LNCaP clone FGC (cell line): ENCODE results near the gene ELP5.
A peak's percentile ranks its signal among the peaks of the same experiment; 100 is the strongest.

Experiments used
- DNase-seq: peaks from one replicate; pipeline ENCODE4 v3.0.0-alpha.2; 2011; ENCODE audit warnings: low read depth
- H3K4me3 ChIP-seq: 2 replicates; pipeline ENCODE4 v1.5.1; 2011; ENCODE audit warnings: mild to moderate bottlenecking, low read depth, low read length, control low read depth
- CTCF ChIP-seq: IDR thresholded peaks from 2 replicates; pipeline ENCODE4 v1.5.1; 2012; ENCODE audit warnings: mild to moderate bottlenecking; ENCODE audit not compliant: control insufficient read depth, insufficient read depth; ENCODE audit errors: extremely low read depth

The ELP5 gene

GRCh38 chr17:7281953-7282751 lies 30.1 kb downstream of the ELP5 start:
- TF ChIP-seq CTCF: no peak
- no peak for DNase-seq

GRCh38 chr17:7282752-7283321 lies 30.8 kb downstream of the ELP5 start:
- no peak for DNase-seq
- no peak overlapping the region for H3K4me3 ChIP-seq
- TF ChIP-seq CTCF: no peak

More at GRCh38 chr17:7281953-7282751, 30.1 kb downstream of the ELP5 start:
- peak overlapping the region; percentile 70 for H3K4me3 ChIP-seq

GRCh38 chr17:7283471-7284216 lies 31.6 kb downstream of the ELP5 start:
- DNase-seq: no peak
- no peak for TF ChIP-seq CTCF
- H3K4me3 ChIP-seq: no peak overlapping the region

- no peak for DNase-seq
- no peak overlapping the region for H3K4me3 ChIP-seq
- TF ChIP-seq CTCF: no peak
Measured at GRCh38 chr17:7284911-7285310, 32.9 kb downstream of the ELP5 start.

GRCh38 chr17:7285679-7286078 lies 33.7 kb downstream of the ELP5 start:
- no peak for TF ChIP-seq CTCF
- DNase-seq: no peak

GRCh38 chr17:7289256-7290032 lies 37.4 kb downstream of the ELP5 start:
- no peak overlapping the region for H3K4me3 ChIP-seq
- TF ChIP-seq CTCF: no peak
- no peak for DNase-seq

More at GRCh38 chr17:7285679-7286078, 33.7 kb downstream of the ELP5 start:
- H3K4me3 ChIP-seq: no peak overlapping the region
